ENCODE data around the gene CEP164. TPM values are rescaled to one million over a fixed set of nuclear protein-coding genes. Genes with fewer than 3 reads are reported as not detected.

CEP164 gene
- total RNA-seq, 1 experiment from 2014 or later = 22.2 TPM

DNA sequence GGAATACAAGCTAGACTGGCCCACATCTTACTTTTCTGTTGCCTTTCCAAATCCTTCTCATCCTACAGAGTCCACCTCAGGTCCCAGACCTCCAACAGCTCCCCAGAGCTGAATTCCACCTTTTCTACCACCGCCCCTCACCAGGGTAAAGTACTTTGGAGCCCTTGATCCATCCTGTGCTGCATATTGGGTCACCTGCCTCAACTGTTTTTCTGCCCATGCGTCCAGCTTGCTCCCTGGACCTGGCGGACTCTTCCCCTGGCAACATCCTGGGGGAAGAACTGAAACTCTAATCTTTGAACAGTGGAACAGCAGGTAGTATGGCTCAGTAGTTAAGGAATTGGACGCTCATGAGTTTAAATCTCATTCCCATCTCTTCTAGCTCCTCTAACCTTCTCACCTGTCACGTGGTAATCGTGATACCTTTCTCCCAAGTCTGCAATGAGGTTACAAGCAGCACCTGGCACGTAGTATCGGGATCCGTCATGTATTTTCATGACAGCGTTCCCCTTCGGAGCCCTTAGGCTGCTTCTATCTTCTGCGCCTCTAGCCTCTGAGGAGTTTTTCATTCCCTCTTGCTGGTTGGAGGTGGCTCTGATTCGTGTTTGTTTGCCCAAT is 98.1 kb downstream of the CEP164 start:
- CTCF ChIA-PET = interaction anchor here (0.6 to 4.9 kb wide), 18 partner anchors 12 to 627 kb away, joined by 3 to 87 read pairs (median 4); no protein-coding TSS in a partner anchor

More for the DNA sequence above, 98.1 kb downstream of the CEP164 start:
- H2AFZ ChIP-seq (ENCODE audit: low read depth, low read length, poor library complexity, severe bottlenecking) = no peak overlapping the region
- intact Hi-C loops (cut with micrococcal nuclease) = loop anchor here (1.0 to 10.0 kb wide), 3 partner anchors 383 to 519 kb away; no protein-coding TSS in a partner anchor
- H3K9me2 ChIP-seq (ENCODE audit: insufficient read depth) = no peaks in the 10 kb centered on the region
- H3K27ac ChIP-seq (ENCODE audit: low read depth, low read length) = no peak overlapping the region
- no peaks in the 10 kb centered on the region for H3K79me2 ChIP-seq (ENCODE audit: insufficient read depth, low read length)
- H3K4me1 ChIP-seq (ENCODE audit: control insufficient read depth in 1 of 2, insufficient read depth in 2 of 2, low read length in 2 of 2) = no peaks in the 10 kb centered on the region
- RAD21 ChIA-PET (ENCODE audit: low non-redundant PET in 1 of 2, low total read pairs in 2 of 2, uncharacterized antibody in 2 of 2, unreplicated experiment in 2 of 2) = interaction anchor here (0.6 to 2.2 kb wide), 11 partner anchors 183 to 521 kb away, joined by 3 to 16 read pairs (median 3); no protein-coding TSS in a partner anchor
- ATAC-seq (peak; percentile 25; the same call in 1 of the 2 replicates), DNase-seq (ENCODE audit: low read depth, low spot score) (no peak)
- H3K4me2 ChIP-seq (ENCODE audit: low read length) = no peak overlapping the region
- H3K9me3 ChIP-seq (ENCODE audit: control insufficient read depth in 1 of 2, insufficient read depth in 1 of 2, low read depth in 1 of 2, low read length in 2 of 2) = no peaks in the 10 kb centered on the region
- TF ChIP-seq, protein P1, sequence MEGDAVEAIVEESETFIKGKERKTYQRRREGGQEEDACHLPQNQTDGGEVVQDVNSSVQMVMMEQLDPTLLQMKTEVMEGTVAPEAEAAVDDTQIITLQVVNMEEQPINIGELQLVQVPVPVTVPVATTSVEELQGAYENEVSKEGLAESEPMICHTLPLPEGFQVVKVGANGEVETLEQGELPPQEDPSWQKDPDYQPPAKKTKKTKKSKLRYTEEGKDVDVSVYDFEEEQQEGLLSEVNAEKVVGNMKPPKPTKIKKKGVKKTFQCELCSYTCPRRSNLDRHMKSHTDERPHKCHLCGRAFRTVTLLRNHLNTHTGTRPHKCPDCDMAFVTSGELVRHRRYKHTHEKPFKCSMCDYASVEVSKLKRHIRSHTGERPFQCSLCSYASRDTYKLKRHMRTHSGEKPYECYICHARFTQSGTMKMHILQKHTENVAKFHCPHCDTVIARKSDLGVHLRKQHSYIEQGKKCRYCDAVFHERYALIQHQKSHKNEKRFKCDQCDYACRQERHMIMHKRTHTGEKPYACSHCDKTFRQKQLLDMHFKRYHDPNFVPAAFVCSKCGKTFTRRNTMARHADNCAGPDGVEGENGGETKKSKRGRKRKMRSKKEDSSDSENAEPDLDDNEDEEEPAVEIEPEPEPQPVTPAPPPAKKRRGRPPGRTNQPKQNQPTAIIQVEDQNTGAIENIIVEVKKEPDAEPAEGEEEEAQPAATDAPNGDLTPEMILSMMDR (IDR thresholded peaks at IDR 0.05 in 2 of 3, conservative IDR thresholded peaks at IDR 0.05 in 1 of 3; ENCODE audit: borderline replicate concordance in 1 of 3, insufficient read depth in 1 of 3, low read depth in 2 of 3, low read length in 2 of 3) = no peak
- TF ChIP-seq, protein P2, sequence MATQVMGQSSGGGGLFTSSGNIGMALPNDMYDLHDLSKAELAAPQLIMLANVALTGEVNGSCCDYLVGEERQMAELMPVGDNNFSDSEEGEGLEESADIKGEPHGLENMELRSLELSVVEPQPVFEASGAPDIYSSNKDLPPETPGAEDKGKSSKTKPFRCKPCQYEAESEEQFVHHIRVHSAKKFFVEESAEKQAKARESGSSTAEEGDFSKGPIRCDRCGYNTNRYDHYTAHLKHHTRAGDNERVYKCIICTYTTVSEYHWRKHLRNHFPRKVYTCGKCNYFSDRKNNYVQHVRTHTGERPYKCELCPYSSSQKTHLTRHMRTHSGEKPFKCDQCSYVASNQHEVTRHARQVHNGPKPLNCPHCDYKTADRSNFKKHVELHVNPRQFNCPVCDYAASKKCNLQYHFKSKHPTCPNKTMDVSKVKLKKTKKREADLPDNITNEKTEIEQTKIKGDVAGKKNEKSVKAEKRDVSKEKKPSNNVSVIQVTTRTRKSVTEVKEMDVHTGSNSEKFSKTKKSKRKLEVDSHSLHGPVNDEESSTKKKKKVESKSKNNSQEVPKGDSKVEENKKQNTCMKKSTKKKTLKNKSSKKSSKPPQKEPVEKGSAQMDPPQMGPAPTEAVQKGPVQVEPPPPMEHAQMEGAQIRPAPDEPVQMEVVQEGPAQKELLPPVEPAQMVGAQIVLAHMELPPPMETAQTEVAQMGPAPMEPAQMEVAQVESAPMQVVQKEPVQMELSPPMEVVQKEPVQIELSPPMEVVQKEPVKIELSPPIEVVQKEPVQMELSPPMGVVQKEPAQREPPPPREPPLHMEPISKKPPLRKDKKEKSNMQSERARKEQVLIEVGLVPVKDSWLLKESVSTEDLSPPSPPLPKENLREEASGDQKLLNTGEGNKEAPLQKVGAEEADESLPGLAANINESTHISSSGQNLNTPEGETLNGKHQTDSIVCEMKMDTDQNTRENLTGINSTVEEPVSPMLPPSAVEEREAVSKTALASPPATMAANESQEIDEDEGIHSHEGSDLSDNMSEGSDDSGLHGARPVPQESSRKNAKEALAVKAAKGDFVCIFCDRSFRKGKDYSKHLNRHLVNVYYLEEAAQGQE (IDR thresholded peaks at IDR 0.05; ENCODE audit: low read depth) = no peak
- TF ChIP-seq JUND (IDR thresholded peaks at IDR 0.05) (no peak), RAD21 (IDR thresholded peaks at IDR 0.05; ENCODE audit: low read depth) (no peak), YY1 (IDR thresholded peaks at IDR 0.05; ENCODE audit: extremely low read depth, insufficient replicate concordance, low read depth, low read length) (no peak), EGR1 (IDR thresholded peaks at IDR 0.05; ENCODE audit: low read depth) (no peak), SRF (IDR thresholded peaks at IDR 0.05; ENCODE audit: low read depth) (no peak), FOSL1 (IDR thresholded peaks at IDR 0.05; ENCODE audit: low read depth) (no peak), CEBPB (IDR thresholded peaks at IDR 0.05; ENCODE audit: low read depth) (no peak), EZH2phosphoT487 (IDR thresholded peaks at IDR 0.05; ENCODE audit: borderline replicate concordance) (no peak), SP1 (IDR thresholded peaks at IDR 0.05; ENCODE audit: low read depth) (no peak)
- TF ChIP-seq, protein P3, sequence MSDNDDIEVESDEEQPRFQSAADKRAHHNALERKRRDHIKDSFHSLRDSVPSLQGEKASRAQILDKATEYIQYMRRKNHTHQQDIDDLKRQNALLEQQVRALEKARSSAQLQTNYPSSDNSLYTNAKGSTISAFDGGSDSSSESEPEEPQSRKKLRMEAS (IDR thresholded peaks at IDR 0.05) = no peak
- TF ChIP-seq, protein P4, sequence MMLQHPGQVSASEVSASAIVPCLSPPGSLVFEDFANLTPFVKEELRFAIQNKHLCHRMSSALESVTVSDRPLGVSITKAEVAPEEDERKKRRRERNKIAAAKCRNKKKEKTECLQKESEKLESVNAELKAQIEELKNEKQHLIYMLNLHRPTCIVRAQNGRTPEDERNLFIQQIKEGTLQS (IDR thresholded peaks at IDR 0.05) = no peak
- POLR2A ChIA-PET = interaction anchor here (0.6 to 1.1 kb wide), 3 partner anchors 383 to 521 kb away, joined by 3 read pairs; no protein-coding TSS in a partner anchor
- no peaks in the 10 kb centered on the region for H4K20me1 ChIP-seq (ENCODE audit: insufficient read depth)
- no peaks in the 10 kb centered on the region for H3K36me3 ChIP-seq (ENCODE audit: control insufficient read depth in 1 of 2, insufficient read depth in 2 of 2, low read length in 2 of 2)
- no TSS peak for BruUV-seq (replicated peaks)
- no peak overlapping the region for H3K4me3 ChIP-seq (replicated peaks in 1 of 2; ENCODE audit: low read depth in 1 of 2, low read length in 2 of 2)
- no peak overlapping the region for H3K9ac ChIP-seq (ENCODE audit: low read length)
- H3K27me3 ChIP-seq (ENCODE audit: insufficient read depth, low read length) = no peaks in the 10 kb centered on the region
